ENCODE results near the gene LMX1B. TPM values are rescaled to one million over a fixed set of nuclear protein-coding genes. Genes with fewer than 3 reads are reported as not detected.

The LMX1B gene
- polyA plus RNA-seq, 1 donor (not counting 4 experiments of a cell fraction or from before 2014, with no cell fraction given), result 0.24 TPM

DNA sequence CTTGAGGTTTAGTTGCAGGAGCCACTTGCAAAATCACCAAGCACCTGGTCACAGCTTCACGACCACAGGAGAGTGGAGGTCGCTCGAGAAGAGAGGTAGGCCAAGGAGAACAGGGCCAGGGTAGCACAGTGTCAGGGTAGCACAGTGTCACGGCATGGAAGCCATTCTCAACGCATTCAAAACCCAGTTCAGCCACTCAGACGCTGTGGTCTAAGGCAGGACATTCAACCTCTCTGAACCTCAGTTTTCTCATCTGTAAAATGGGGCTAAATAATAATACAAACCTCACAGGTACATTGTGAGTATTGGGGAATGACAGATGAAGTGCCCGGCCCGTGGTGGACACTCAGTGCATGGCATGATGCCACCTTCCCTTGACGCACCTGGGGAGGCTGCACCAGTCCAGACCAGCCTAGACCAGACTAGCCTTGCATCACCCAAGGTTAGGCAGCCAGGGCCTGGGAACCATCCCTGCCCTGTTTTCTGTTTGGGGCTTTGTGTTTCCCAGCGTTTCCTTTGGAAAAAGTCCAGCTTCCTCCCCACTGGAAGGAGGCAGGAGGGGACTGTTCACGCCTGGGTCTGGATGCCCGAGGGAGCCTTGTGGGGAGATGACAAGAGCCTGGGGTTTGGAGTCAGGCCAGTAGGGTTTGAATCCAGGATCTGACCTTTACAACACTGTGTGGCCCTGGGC is 7.8 kb upstream of the LMX1B start:
- Histone ChIP-seq H3K4me1 (ENCODE audit: control insufficient read depth, extremely low read depth, insufficient read depth, low read length) (peaks cover 4% of the 10 kb centered on the region), H3K27me3 (ENCODE audit: control insufficient read depth, extremely low read depth, insufficient read depth, low read length) (peaks cover 7% of the 10 kb centered on the region), H2AFZ (ENCODE audit: control insufficient read depth, low read length) (no peak overlapping the region), H3K9me1 (ENCODE audit: control insufficient read depth, extremely low read depth, insufficient read depth, low read length) (no peaks in the 10 kb centered on the region), H3K4me2 (ENCODE audit: control insufficient read depth, extremely low read depth, insufficient read depth, low read depth, low read length) (no peak overlapping the region), H3K9ac (ENCODE audit: control insufficient read depth, extremely low read depth, insufficient read depth, low read length) (no peak overlapping the region), H4K20me1 (ENCODE audit: control insufficient read depth, extremely low read depth, insufficient read depth, low read length) (peaks cover 2% of the 10 kb centered on the region), H3K36me3 (ENCODE audit: control insufficient read depth in 2 of 2, extremely low read depth in 1 of 2, insufficient read depth in 2 of 2, low read length in 2 of 2) (no peaks in the 10 kb centered on the region), H3K4me3 (ENCODE audit: control insufficient read depth in 2 of 3, extremely low read depth in 1 of 3, insufficient read depth in 2 of 3, low read depth in 1 of 3, low read length in 3 of 3) (no peak overlapping the region), H3K27ac (ENCODE audit: control insufficient read depth, insufficient read depth, low read length) (no peak overlapping the region), H3K79me2 (ENCODE audit: control insufficient read depth, insufficient read depth, low read length) (no peaks in the 10 kb centered on the region), H3K9me3 (ENCODE audit: control insufficient read depth, low read depth, low read length) (no peaks in the 10 kb centered on the region)
- no peak for FAIRE-seq
- no peak for DNase-seq (ENCODE audit: low read depth, low spot score)
- TF ChIP-seq, protein P1, sequence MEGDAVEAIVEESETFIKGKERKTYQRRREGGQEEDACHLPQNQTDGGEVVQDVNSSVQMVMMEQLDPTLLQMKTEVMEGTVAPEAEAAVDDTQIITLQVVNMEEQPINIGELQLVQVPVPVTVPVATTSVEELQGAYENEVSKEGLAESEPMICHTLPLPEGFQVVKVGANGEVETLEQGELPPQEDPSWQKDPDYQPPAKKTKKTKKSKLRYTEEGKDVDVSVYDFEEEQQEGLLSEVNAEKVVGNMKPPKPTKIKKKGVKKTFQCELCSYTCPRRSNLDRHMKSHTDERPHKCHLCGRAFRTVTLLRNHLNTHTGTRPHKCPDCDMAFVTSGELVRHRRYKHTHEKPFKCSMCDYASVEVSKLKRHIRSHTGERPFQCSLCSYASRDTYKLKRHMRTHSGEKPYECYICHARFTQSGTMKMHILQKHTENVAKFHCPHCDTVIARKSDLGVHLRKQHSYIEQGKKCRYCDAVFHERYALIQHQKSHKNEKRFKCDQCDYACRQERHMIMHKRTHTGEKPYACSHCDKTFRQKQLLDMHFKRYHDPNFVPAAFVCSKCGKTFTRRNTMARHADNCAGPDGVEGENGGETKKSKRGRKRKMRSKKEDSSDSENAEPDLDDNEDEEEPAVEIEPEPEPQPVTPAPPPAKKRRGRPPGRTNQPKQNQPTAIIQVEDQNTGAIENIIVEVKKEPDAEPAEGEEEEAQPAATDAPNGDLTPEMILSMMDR (optimal IDR thresholded peaks at IDR 0.05 in 1 of 3, IDR thresholded peaks at IDR 0.05 in 1 of 3, conservative IDR thresholded peaks at IDR 0.05 in 1 of 3; ENCODE audit: extremely low read depth in 1 of 3, insufficient read depth in 2 of 3, low read length in 3 of 3), result no peak
- TF ChIP-seq EZH2 (IDR thresholded peaks at IDR 0.05; ENCODE audit: low read length), result no peak
- dilution Hi-C loops (cut with MboI; ENCODE audit: extremely low pct_ligation_motif_present, low sequenced_read_pairs), result no loop called here

DNA sequence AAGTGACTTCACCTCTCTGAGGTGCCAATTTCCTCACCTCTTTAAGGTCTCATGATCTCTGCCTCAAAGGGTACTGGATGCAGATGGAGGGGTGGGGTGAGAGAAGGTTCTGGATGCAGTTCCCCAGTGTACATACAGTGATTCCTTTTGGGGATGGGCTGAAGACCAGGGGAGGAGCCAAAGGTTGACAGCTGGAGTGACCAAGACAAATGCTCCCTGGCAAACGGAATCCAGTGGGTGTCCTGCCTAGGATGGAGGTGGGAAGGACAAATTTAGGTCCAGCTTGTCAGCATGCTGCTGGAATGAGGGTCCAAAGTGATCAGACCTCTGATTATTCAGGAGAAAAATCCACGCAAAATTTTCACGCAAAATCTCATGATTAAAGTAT is 7.3 kb upstream of the LMX1B start:
- dilution Hi-C loops (cut with MboI; ENCODE audit: extremely low pct_ligation_motif_present, low sequenced_read_pairs), result no loop called here
- FAIRE-seq (peak; percentile 9), DNase-seq (ENCODE audit: low read depth, low spot score) (no peak)
- no peak for TF ChIP-seq EZH2 (IDR thresholded peaks at IDR 0.05; ENCODE audit: low read length)
- TF ChIP-seq, protein P1 (optimal IDR thresholded peaks at IDR 0.05 in 1 of 3, IDR thresholded peaks at IDR 0.05 in 1 of 3, conservative IDR thresholded peaks at IDR 0.05 in 1 of 3; ENCODE audit: extremely low read depth in 1 of 3, insufficient read depth in 2 of 3, low read length in 3 of 3), result no peak
- no peak overlapping the region for H3K4me3 ChIP-seq (ENCODE audit: control insufficient read depth in 2 of 3, extremely low read depth in 1 of 3, insufficient read depth in 2 of 3, low read depth in 1 of 3, low read length in 3 of 3)
- peaks cover 4% of the 10 kb centered on the region for H3K4me1 ChIP-seq (ENCODE audit: control insufficient read depth, extremely low read depth, insufficient read depth, low read length)
- no peaks in the 10 kb centered on the region for H3K79me2 ChIP-seq (ENCODE audit: control insufficient read depth, insufficient read depth, low read length)
- H3K4me2 ChIP-seq (ENCODE audit: control insufficient read depth, extremely low read depth, insufficient read depth, low read depth, low read length), result no peak overlapping the region
- no peaks in the 10 kb centered on the region for H3K9me3 ChIP-seq (ENCODE audit: control insufficient read depth, low read depth, low read length)
- H2AFZ ChIP-seq (ENCODE audit: control insufficient read depth, low read length), result no peak overlapping the region
- H3K36me3 ChIP-seq (ENCODE audit: control insufficient read depth in 2 of 2, extremely low read depth in 1 of 2, insufficient read depth in 2 of 2, low read length in 2 of 2), result no peaks in the 10 kb centered on the region
- peaks cover 10% of the 10 kb centered on the region for H3K27me3 ChIP-seq (ENCODE audit: control insufficient read depth, extremely low read depth, insufficient read depth, low read length)
- H3K27ac ChIP-seq (ENCODE audit: control insufficient read depth, insufficient read depth, low read length), result no peak overlapping the region
- no peak overlapping the region for H3K9ac ChIP-seq (ENCODE audit: control insufficient read depth, extremely low read depth, insufficient read depth, low read length)
- peaks cover 2% of the 10 kb centered on the region for H4K20me1 ChIP-seq (ENCODE audit: control insufficient read depth, extremely low read depth, insufficient read depth, low read length)
- no peaks in the 10 kb centered on the region for H3K9me1 ChIP-seq (ENCODE audit: control insufficient read depth, extremely low read depth, insufficient read depth, low read length)
